ENCODE measurements around the gene GARNL3. TPM values are rescaled to one million over a fixed set of nuclear protein-coding genes. Genes with fewer than 3 reads are reported as not detected.

The GARNL3 gene
- polyA plus RNA-seq, 1 donor, result 17.8 TPM

Other genes with a start within 250 kb of the GARNL3 start
- 49.4 TPM for gene ANGPTL2, start 142.1 kb upstream of the GARNL3 start, polyA plus RNA-seq (ENCODE audit: insufficient read length)
- 13.7 TPM for gene SLC2A8, start 132.4 kb downstream of the GARNL3 start, polyA plus RNA-seq (ENCODE audit: insufficient read length)
- 4.8 TPM for gene ZNF79, start 159.6 kb downstream of the GARNL3 start, polyA plus RNA-seq (ENCODE audit: insufficient read length)
- 2,053 TPM for gene RPL12, start 186.6 kb downstream of the GARNL3 start, polyA plus RNA-seq (ENCODE audit: insufficient read length)
- gene LRSAM1, start 186.7 kb downstream of the GARNL3 start, polyA plus RNA-seq (ENCODE audit: insufficient read length), result 16.9 TPM

Data from hindlimb muscle (tissue), 1 donor.